Neural cell (in vitro differentiated cells): Measurements from ENCODE around the gene ANKRD44. TPM values are rescaled to one million over a fixed set of nuclear protein-coding genes. Genes with fewer than 3 reads are reported as not detected.

ENCODE experiments used
- H2AFZ ChIP-seq: fragments of 200-600, 300-800 bp; sonication (generic), shearing (Covaris generic); 2 replicates; pipeline ENCODE4 v1.6.0; 2014; ENCODE audit warnings: low read depth, mild to moderate bottlenecking, antibody characterized with exemption, low read length, moderate library complexity
- H3F3A ChIP-seq: fragments of 200-600 bp; shearing (Covaris generic); 2 replicates; pipeline ENCODE4 v1.6.1; 2016; ENCODE audit warnings: mild to moderate bottlenecking, moderate library complexity, mixed read lengths, antibody characterized with exemption, low read length; ENCODE audit not compliant: insufficient read depth, poor library complexity, severe bottlenecking
- H3K27ac ChIP-seq: fragments of 200-600, 300-800 bp; sonication (generic), shearing (Covaris generic); 2 replicates; pipeline ENCODE4 v1.5.1; 2014; ENCODE audit warnings: mild to moderate bottlenecking, low read length, moderate library complexity
- H3K27me3 ChIP-seq: fragments of 300-800, 200-600 bp; sonication (generic), shearing (Covaris generic); 2 replicates; pipeline ENCODE4 v1.6.0; 2014; ENCODE audit warnings: mild to moderate bottlenecking, low read depth, low read length, moderate library complexity; ENCODE audit not compliant: insufficient read depth
- H3K36me3 ChIP-seq: fragments of 300-800, 200-600 bp; sonication (generic), shearing (Covaris generic); 2 replicates; pipeline ENCODE4 v1.5.1; 2014; ENCODE audit warnings: mild to moderate bottlenecking, antibody characterized with exemption, low read length, moderate library complexity; ENCODE audit not compliant: insufficient read depth
- H3K4me2 ChIP-seq: fragments of 300-800, 200-600 bp; sonication (generic), shearing (Covaris generic); 2 replicates; pipeline ENCODE4 v1.6.0; 2014; ENCODE audit warnings: mild to moderate bottlenecking, low read length
- H3K4me3 ChIP-seq: fragments of 300-800, 200-600 bp; sonication (generic), shearing (Covaris generic); 2 replicates; pipeline ENCODE4 v1.5.1; 2014; ENCODE audit warnings: mild to moderate bottlenecking, low read length, moderate library complexity
- H3K79me2 ChIP-seq: fragments of 200-600 bp; shearing (Covaris generic); replicated peaks from 2 replicates; pipeline ENCODE4 v1.6.0; 2014; ENCODE audit warnings: mild to moderate bottlenecking, low read length, moderate library complexity; ENCODE audit not compliant: insufficient read depth
- H3K9ac ChIP-seq: fragments of 300-800, 200-600 bp; sonication (generic), shearing (Covaris generic); 2 replicates; pipeline ENCODE4 v1.6.1; 2016; ENCODE audit warnings: mild to moderate bottlenecking, low read length, mixed read lengths
- H3K9me2 ChIP-seq: fragments of 200-600 bp; shearing (Covaris generic); 2 replicates; pipeline ENCODE4 v1.6.1; 2016; ENCODE audit warnings: mild to moderate bottlenecking, low read length, mixed read lengths; ENCODE audit not compliant: insufficient read depth
- H3K9me3 ChIP-seq: fragments of 200-600, 300-800 bp; sonication (generic), shearing (Covaris generic); 2 replicates; pipeline ENCODE4 v1.6.1; 2016; ENCODE audit warnings: mild to moderate bottlenecking, mixed run types, low read length, moderate library complexity, mixed read lengths
- H4K20me1 ChIP-seq: fragments of 200-600 bp; shearing (Covaris generic); 2 replicates; pipeline ENCODE4 v1.6.1; 2016; ENCODE audit warnings: mild to moderate bottlenecking, mixed run types; ENCODE audit not compliant: insufficient read depth
- CTCF ChIP-seq: fragments of 450-650 bp; IDR thresholded peaks from 2 replicates; pipeline ENCODE4 v1.5.1; 2014; ENCODE audit warnings: antibody characterized with exemption, mild to moderate bottlenecking, moderate library complexity; ENCODE audit not compliant: poor library complexity, severe bottlenecking
- EP300 ChIP-seq: fragments of 450-650 bp; conservative IDR thresholded peaks from 2 replicates; pipeline ENCODE4 v1.6.1; 2014; ENCODE audit warnings: antibody characterized with exemption, mild to moderate bottlenecking, moderate library complexity; ENCODE audit not compliant: poor library complexity, severe bottlenecking
- EZH2 ChIP-seq: fragments of 200-600, 300-800 bp; shearing (Covaris generic), sonication (generic); IDR thresholded peaks from 2 replicates; pipeline ENCODE4 v1.6.1; 2014; ENCODE audit warnings: antibody characterized with exemption, low read length, borderline replicate concordance, mild to moderate bottlenecking; ENCODE audit not compliant: insufficient read depth, poor library complexity, severe bottlenecking
- MXI1 ChIP-seq: fragments of 450-650 bp; conservative IDR thresholded peaks from 2 replicates; pipeline ENCODE4 v1.6.1; 2014; ENCODE audit warnings: antibody characterized with exemption, mild to moderate bottlenecking; ENCODE audit not compliant: poor library complexity, severe bottlenecking
- POLR2AphosphoS5 ChIP-seq: IDR thresholded peaks from 2 replicates; pipeline ENCODE4 v1.6.1; 2012
- RAD21 ChIP-seq: fragments of 450-650 bp; conservative IDR thresholded peaks from 2 replicates; pipeline ENCODE4 v1.6.1; 2014; ENCODE audit warnings: antibody characterized with exemption, mild to moderate bottlenecking, moderate library complexity
- REST ChIP-seq: IDR thresholded peaks from 2 replicates; pipeline ENCODE4 v1.6.1; 2012; ENCODE audit warnings: borderline replicate concordance
- SMC3 ChIP-seq: fragments of 450-650 bp; conservative IDR thresholded peaks from 2 replicates; pipeline ENCODE4 v1.6.1; 2014; ENCODE audit warnings: antibody characterized with exemption, mild to moderate bottlenecking, moderate library complexity; ENCODE audit not compliant: poor library complexity
- TAF1 ChIP-seq: IDR thresholded peaks from 2 replicates; pipeline ENCODE4 v1.6.1; 2012; ENCODE audit warnings: low read depth
- polyA plus RNA-seq: library from polyadenylated mRNA; depleted of rRNA; stranded (reverse); fragments of >200 nt; gene quantifications from 2 replicates; pipeline ENCODE4 v1.2.3, GENCODE V29; 2014

ANKRD44 gene
- polyA plus RNA-seq, 1 donor from 2014 or later = 94.3 TPM

- no peaks in the 10 kb centered on the region for H3K27me3 ChIP-seq
- no peaks in the 10 kb centered on the region for H3K79me2 ChIP-seq
- no peaks in the 10 kb centered on the region for H3K9me2 ChIP-seq
- no peaks in the 10 kb centered on the region for H3K9me3 ChIP-seq
- no peak overlapping the region for H3K4me3 ChIP-seq
- no peak overlapping the region for H3K9ac ChIP-seq
- H3K36me3 ChIP-seq = no peaks in the 10 kb centered on the region
- H3F3A ChIP-seq = no peaks in the 10 kb centered on the region
- H3K4me2 ChIP-seq = no peak overlapping the region
- no peak overlapping the region for H2AFZ ChIP-seq
- no peak overlapping the region for H3K27ac ChIP-seq
- TF ChIP-seq TAF1 = no peak
- no peak for TF ChIP-seq MXI1
- TF ChIP-seq CTCF = no peak
- no peak for TF ChIP-seq POLR2AphosphoS5
- no peak for TF ChIP-seq SMC3
- no peaks in the 10 kb centered on the region for H4K20me1 ChIP-seq
These were observed 317.0 kb downstream of the ANKRD44 start for GRCh38 chr2:196993617-196994016.

- no peak overlapping the region for H3K4me3 ChIP-seq
- H2AFZ ChIP-seq = no peak overlapping the region
- H3K9me2 ChIP-seq = no peaks in the 10 kb centered on the region
- H3K9me3 ChIP-seq = no peaks in the 10 kb centered on the region
- no peak overlapping the region for H3K27ac ChIP-seq
- no peak overlapping the region for H3K4me2 ChIP-seq
- no peak for TF ChIP-seq EP300
- no peak for TF ChIP-seq POLR2AphosphoS5
- no peak for TF ChIP-seq CTCF
- TF ChIP-seq RAD21 = no peak
- no peak for TF ChIP-seq TAF1
- no peaks in the 10 kb centered on the region for H3K36me3 ChIP-seq
- H3K9ac ChIP-seq = no peak overlapping the region
- no peaks in the 10 kb centered on the region for H4K20me1 ChIP-seq
- H3K27me3 ChIP-seq = no peaks in the 10 kb centered on the region
- no peaks in the 10 kb centered on the region for H3K79me2 ChIP-seq
- no peaks in the 10 kb centered on the region for H3F3A ChIP-seq
These were observed 318.1 kb downstream of the ANKRD44 start for GRCh38 chr2:196992466-196992865.

GRCh38 chr2:196990788-196991461 lies 319.7 kb downstream of the ANKRD44 start:
- H3K27me3 ChIP-seq = no peaks in the 10 kb centered on the region
- H3F3A ChIP-seq = no peaks in the 10 kb centered on the region
- TF ChIP-seq RAD21 (no peak), REST (no peak), SMC3 (no peak), CTCF (no peak), MXI1 (no peak), POLR2AphosphoS5 (no peak), TAF1 (no peak), EZH2 (no peak), EP300 (no peak)
- H3K4me2 ChIP-seq = no peak overlapping the region
- no peaks in the 10 kb centered on the region for H3K36me3 ChIP-seq
- H4K20me1 ChIP-seq = no peaks in the 10 kb centered on the region
- H3K4me3 ChIP-seq = no peak overlapping the region
- no peaks in the 10 kb centered on the region for H3K79me2 ChIP-seq
- H3K9ac ChIP-seq = no peak overlapping the region
- H3K27ac ChIP-seq = no peak overlapping the region
- no peaks in the 10 kb centered on the region for H3K9me3 ChIP-seq
- no peak overlapping the region for H2AFZ ChIP-seq
- H3K9me2 ChIP-seq = no peaks in the 10 kb centered on the region
